Rectal smooth muscle tissue (tissue), 1 donor: ENCODE measurements around the gene DNAJC5.
A peak's percentile ranks its signal among the peaks of the same experiment; 100 is the strongest.

Experiments used
- H3K27ac ChIP-seq: one replicate; pipeline ENCODE4 v1.7.0; 2013; ENCODE audit warnings: low read depth, low read length, inconsistent platforms
- H3K27me3 ChIP-seq: one replicate; pipeline ENCODE4 v1.7.0; 2013; ENCODE audit warnings: low read length; ENCODE audit not compliant: control insufficient read depth, insufficient read depth
- H3K36me3 ChIP-seq: one replicate; pipeline ENCODE4 v1.7.0; 2013; ENCODE audit warnings: low read length; ENCODE audit not compliant: control insufficient read depth, insufficient read depth
- H3K4me1 ChIP-seq: one replicate; pipeline ENCODE4 v1.7.0; 2013; ENCODE audit warnings: low read length; ENCODE audit not compliant: control insufficient read depth, insufficient read depth
- H3K4me3 ChIP-seq: one replicate; pipeline ENCODE4 v1.7.0; 2013; ENCODE audit warnings: low read length
- H3K9ac ChIP-seq: one replicate; pipeline ENCODE4 v1.7.0; 2013; ENCODE audit warnings: low read length

Gene DNAJC5

DNA sequence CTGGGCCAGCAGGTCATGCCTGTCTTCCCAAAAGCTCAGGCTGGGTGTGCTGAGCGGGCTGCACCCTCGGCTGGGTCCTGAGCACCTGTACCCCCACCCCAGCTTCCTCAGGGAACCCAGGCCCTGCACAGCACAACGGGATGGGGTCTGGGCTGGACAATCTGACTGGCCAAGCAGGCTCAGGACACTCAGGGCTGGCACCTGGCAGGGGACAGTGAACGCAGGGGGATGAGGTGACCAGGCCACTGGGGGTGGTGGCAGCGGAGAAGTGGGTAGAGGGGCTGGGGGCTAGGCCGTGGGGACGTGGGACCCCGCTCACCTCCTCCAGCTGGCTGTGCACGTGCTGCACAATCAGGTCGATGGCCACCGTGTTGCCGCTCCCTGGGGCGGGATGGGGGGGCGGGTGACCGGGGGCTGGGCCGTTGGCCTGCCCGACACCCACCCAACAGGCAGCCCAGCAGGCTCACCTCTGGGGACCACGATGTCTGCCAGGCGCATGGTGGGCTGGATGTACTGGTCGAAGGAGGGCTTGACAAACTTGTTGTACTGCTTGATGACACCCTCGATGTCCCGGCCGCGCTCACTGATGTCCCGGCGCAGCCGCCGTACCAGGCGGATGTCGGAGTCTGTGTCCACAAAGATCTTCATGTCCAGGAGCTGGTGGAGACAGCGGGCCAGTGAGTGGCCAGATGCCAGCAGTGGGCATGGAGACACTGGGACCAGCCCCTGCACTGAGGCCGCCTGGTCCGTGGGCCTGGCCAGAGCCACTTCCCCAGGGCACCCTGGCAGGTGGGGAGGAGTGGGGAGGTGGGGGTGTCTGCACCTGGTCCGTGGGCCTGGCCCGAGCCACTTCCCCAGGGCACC lies 49.4 kb downstream of the DNAJC5 start:
- Histone ChIP-seq H3K4me3 (no peak overlapping the region), H3K9ac (no peak overlapping the region), H3K36me3 (peaks cover 31% of the 10 kb centered on the region), H3K27ac (no peak overlapping the region), H3K27me3 (no peaks in the 10 kb centered on the region), H3K4me1 (peaks cover 6% of the 10 kb centered on the region)

DNA sequence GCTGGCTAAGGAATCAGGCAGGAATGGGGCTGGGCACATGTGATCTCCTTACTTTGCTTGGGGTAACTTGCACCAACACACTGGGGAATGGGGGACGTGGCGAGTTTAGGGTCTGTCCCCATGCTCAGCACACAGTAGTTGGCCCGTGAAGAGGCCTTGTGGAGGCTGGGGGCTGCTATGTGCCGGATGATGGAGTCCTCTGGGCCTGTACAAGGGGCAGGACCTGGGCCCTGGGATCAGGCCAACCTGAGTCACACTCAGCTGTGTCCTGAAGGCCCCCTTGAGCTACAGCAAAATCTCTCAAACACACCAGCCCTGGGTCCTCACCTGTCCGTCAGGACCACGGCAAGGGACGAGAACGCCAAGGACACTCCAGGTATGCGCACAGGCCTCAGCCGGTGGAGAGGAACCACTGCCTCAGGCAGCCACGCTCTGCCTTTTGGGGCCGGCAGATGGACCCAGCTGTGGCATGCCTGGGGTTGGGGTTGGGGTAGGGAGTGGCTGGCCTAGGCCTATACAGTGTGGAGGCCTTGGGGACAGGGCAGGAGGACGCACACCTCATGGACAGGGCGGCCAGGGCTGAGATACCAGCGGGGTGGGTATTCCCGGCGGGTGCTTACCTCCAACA lies 50.2 kb downstream of the DNAJC5 start:
- peaks cover 29% of the 10 kb centered on the region for H3K36me3 ChIP-seq
- H3K9ac ChIP-seq, result no peak overlapping the region
- no peak overlapping the region for H3K4me3 ChIP-seq
- no peaks in the 10 kb centered on the region for H3K27me3 ChIP-seq
- no peak overlapping the region for H3K27ac ChIP-seq
- H3K4me1 ChIP-seq, result peaks cover 14% of the 10 kb centered on the region

GRCh38 chr20:63945921-63946920 lies 51.3 kb downstream of the DNAJC5 start:
- no peaks in the 10 kb centered on the region for H3K27me3 ChIP-seq

GRCh38 chr20:63946986-63947637 lies 52.2 kb downstream of the DNAJC5 start:
- no peak overlapping the region for H3K9ac ChIP-seq
- peak overlapping the region; percentile 89 for H3K27ac ChIP-seq
- H3K36me3 ChIP-seq, result peaks cover 21% of the 10 kb centered on the region
- no peaks in the 10 kb centered on the region for H3K27me3 ChIP-seq
- no peak overlapping the region for H3K4me3 ChIP-seq
- peaks cover 31% of the 10 kb centered on the region for H3K4me1 ChIP-seq

More at GRCh38 chr20:63945921-63946920, 51.3 kb downstream of the DNAJC5 start:
- H3K9ac ChIP-seq, result no peak overlapping the region
- H3K4me3 ChIP-seq, result no peak overlapping the region
- peaks cover 24% of the 10 kb centered on the region for H3K4me1 ChIP-seq
- peaks cover 22% of the 10 kb centered on the region for H3K36me3 ChIP-seq
- no peak overlapping the region for H3K27ac ChIP-seq

GRCh38 chr20:63947638-63948456 lies 52.9 kb downstream of the DNAJC5 start:
- H3K4me3 ChIP-seq, result peak overlapping the region; percentile 10
- peaks cover 36% of the 10 kb centered on the region for H3K4me1 ChIP-seq
- H3K27me3 ChIP-seq, result no peaks in the 10 kb centered on the region
- no peak overlapping the region for H3K9ac ChIP-seq
- peak overlapping the region; percentile 89 for H3K27ac ChIP-seq
- H3K36me3 ChIP-seq, result peaks cover 18% of the 10 kb centered on the region

DNA sequence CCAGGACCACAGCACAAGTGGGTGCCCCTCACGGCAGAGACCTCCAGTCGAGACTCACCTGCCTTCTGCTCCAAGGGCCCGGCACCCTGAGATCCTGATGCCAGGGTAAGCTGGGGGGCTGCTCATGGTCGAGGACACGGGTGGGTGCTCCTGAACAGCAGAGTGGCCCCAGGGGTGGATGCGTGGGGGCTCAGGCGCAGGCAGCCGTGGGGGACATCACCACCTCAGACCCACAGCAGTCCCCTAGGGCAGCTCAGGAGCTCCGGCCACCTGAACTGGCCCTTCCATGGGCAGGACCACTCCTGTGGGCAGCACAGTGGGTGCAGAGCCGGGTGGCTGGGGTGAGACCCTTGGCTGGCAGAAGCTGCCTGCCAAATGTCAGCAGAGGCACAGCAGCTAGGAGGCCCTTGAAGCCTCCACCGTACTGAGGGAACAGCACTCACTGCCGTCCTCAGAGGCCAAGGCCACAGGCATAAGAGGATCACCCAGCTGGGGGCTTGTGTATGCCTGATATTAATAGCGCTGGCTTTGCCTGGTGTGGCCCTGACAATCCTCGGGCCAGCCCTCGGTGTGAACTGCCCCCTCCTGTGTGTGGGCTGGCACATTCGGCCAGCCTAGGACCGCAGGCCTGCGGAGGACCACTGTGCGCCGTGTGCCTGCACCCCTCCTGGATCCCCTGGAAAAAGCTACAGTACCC lies 55.9 kb downstream of the DNAJC5 start:
- Histone ChIP-seq H3K27ac (peak overlapping the region; percentile 89), H3K4me3 (no peak overlapping the region), H3K4me1 (peaks cover 50% of the 10 kb centered on the region), H3K36me3 (peaks cover 2% of the 10 kb centered on the region), H3K27me3 (no peaks in the 10 kb centered on the region), H3K9ac (no peak overlapping the region)

DNA sequence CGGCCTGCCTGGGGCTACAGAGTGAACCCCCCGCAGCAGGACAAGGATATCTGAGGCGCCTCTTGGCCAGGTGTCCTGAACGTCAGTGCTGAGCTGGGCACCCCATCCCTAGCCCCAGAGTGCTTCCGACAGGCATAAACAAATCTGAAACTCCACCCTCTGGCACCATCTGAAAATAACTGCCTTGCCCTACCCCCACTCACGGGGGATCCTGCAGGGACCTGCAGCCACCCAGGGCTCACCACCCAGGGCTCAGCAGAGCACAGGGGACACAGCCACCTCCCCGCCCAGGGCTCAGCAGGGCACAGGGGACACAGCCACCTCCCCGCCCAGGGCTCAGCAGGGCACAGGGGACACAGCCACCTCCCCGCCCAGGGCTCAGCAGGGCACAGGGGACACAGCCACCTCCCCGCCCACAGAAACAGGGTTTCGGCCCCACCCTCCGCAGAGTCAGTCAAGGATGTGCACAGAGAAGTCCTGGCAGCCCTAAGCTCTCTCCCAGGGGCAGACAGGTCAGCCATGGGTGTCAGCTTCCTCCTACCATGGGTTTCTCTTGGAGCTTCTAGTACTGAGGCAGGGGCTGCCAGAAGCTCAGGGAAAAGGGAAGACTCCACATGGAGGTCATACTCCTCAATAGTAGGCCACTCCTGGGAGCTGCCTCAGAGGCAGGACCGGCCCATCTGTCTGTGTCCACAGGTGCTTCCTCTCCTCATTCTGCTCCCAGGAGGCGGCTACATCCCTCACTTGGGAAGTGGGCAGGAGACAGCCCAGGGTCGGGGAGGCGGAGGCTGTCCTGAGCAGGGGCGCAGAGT lies 56.7 kb downstream of the DNAJC5 start:
- H3K36me3 ChIP-seq, result no peaks in the 10 kb centered on the region
- H3K27me3 ChIP-seq, result no peaks in the 10 kb centered on the region
- H3K9ac ChIP-seq, result no peak overlapping the region
- peak overlapping the region; percentile 89 for H3K27ac ChIP-seq
- peaks cover 50% of the 10 kb centered on the region for H3K4me1 ChIP-seq
- no peak overlapping the region for H3K4me3 ChIP-seq

- H3K27ac ChIP-seq, result peak overlapping the region; percentile 89
- H3K27me3 ChIP-seq, result no peaks in the 10 kb centered on the region
- no peak overlapping the region for H3K4me3 ChIP-seq
- H3K4me1 ChIP-seq, result peaks cover 50% of the 10 kb centered on the region
- H3K9ac ChIP-seq, result no peak overlapping the region
- no peaks in the 10 kb centered on the region for H3K36me3 ChIP-seq
These were observed 57.2 kb downstream of the DNAJC5 start for GRCh38 chr20:63952210-63952535.

DNA sequence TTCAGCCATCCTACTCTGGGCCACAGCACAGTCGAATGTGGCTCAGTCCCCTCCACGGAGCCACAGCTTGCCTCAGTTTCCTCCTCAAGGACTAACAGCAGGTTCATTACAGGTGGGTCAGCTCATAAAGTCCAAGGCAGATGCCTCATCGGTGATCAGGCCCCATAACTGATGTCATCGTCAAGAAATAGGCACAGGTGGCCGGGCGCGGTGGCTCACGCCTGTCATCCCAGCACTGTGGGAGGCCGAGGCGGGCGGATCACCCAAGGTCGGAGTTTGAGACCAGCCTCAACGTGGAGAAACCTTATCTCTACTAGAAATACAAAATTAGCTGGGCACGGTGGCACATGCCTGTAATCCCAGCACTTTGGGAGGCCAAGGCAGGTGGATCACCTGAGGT lies 57.8 kb downstream of the DNAJC5 start:
- no peak overlapping the region for H3K4me3 ChIP-seq
- no peaks in the 10 kb centered on the region for H3K36me3 ChIP-seq

GRCh38 chr20:63953764-63954429 lies 59.0 kb downstream of the DNAJC5 start:
- Histone ChIP-seq H3K27ac (no peak overlapping the region), H3K27me3 (no peaks in the 10 kb centered on the region), H3K9ac (no peak overlapping the region), H3K4me3 (peak overlapping the region; percentile 97), H3K4me1 (peaks cover 49% of the 10 kb centered on the region), H3K36me3 (no peaks in the 10 kb centered on the region)

More for the DNA sequence above, 57.8 kb downstream of the DNAJC5 start:
- no peaks in the 10 kb centered on the region for H3K27me3 ChIP-seq
- peaks cover 53% of the 10 kb centered on the region for H3K4me1 ChIP-seq
- no peak overlapping the region for H3K9ac ChIP-seq
- H3K27ac ChIP-seq, result no peak overlapping the region
